SK-N-SH (cell line): ENCODE measurements around the gene BOD1. TPM values are rescaled to one million over a fixed set of nuclear protein-coding genes. Genes with fewer than 3 reads are reported as not detected.

ENCODE experiments used
- CTCF ChIA-PET: fragments of 300-600, 350-600 bp; formaldehyde crosslinking; extraction: SDS; loops from one replicate; lab custom pipeline; 2021; lab: Yijun Ruan, JAX
- POLR2A ChIA-PET: fragments of 350-600 bp; sonication (Branson Sonifier 250); formaldehyde crosslinking; extraction: SDS; loops from one replicate; lab custom pipeline; 2020; ENCODE audit warnings: antibody characterized with exemption, inconsistent platforms; lab: Yijun Ruan, JAX
- DNase-seq: peaks from one replicate; pipeline ENCODE4 v3.0.0; 2012
- H2AFZ ChIP-seq: fragments of 200-600 bp; sonication (generic); 2 replicates; pipeline ENCODE4 v1.8.1; 2016; ENCODE audit warnings: antibody characterized with exemption, mild to moderate bottlenecking, low read depth
- H3F3A ChIP-seq: fragments of 200-600 bp; sonication (generic); replicated peaks from 2 replicates; pipeline ENCODE3; 2016; ENCODE audit warnings: antibody characterized with exemption, mild to moderate bottlenecking; ENCODE audit not compliant: insufficient read depth
- H3K27ac ChIP-seq, 2 experiments: fragments of 200-500 bp in 1 of 2; fragments of 200-600 bp in 1 of 2; sonication (Bioruptor generic) in 1 of 2; sonication (generic), shearing (Covaris generic) in 1 of 2; 2 replicates each; pipeline versions ENCODE4 v1.5.1 to v1.6.1; 2014 to 2016; ENCODE audit warnings: low read depth in 2 of 2, inconsistent platforms in 1 of 2, low read length in 1 of 2, mild to moderate bottlenecking in 1 of 2, mixed read lengths in 1 of 2
- H3K27me3 ChIP-seq: fragments of 200-600 bp; sonication (generic), shearing (Covaris generic); 2 replicates; pipeline ENCODE4 v1.6.1; 2016; ENCODE audit warnings: mixed run types; ENCODE audit not compliant: insufficient read depth
- H3K36me3 ChIP-seq, 2 experiments: fragments of 200-500 bp in 1 of 2; fragments of 200-600 bp in 1 of 2; sonication (Bioruptor generic) in 1 of 2; sonication (generic) in 1 of 2; replicated peaks in 1 of 2; 2 replicates each; pipeline versions ENCODE3 to v1.5.1; 2014 to 2016; ENCODE audit warnings: low read length in 1 of 2, mild to moderate bottlenecking in 1 of 2; ENCODE audit not compliant: insufficient read depth in 2 of 2, control insufficient read depth in 1 of 2
- H3K4me1 ChIP-seq, 2 experiments: fragments of 200-500 bp in 1 of 2; fragments of 200-600 bp in 1 of 2; sonication (Bioruptor generic) in 1 of 2; sonication (generic), shearing (Covaris generic) in 1 of 2; 2 replicates each; pipeline versions ENCODE4 v1.5.1 to v1.6.1; 2014 to 2016; ENCODE audit warnings: low read depth in 1 of 2, low read length in 1 of 2, mixed run types in 1 of 2; ENCODE audit not compliant: insufficient read depth in 2 of 2, control insufficient read depth in 1 of 2
- H3K4me2 ChIP-seq: fragments of 200-600 bp; sonication (generic), shearing (Covaris generic); 2 replicates; pipeline ENCODE4 v1.6.1; 2017; ENCODE audit warnings: mixed run types
- H3K4me3 ChIP-seq, 2 experiments: fragments of 200-500 bp in 1 of 2; fragments of 200-600 bp in 1 of 2; sonication (Bioruptor generic) in 1 of 2; sonication (generic), shearing (Covaris generic) in 1 of 2; 2 replicates each; pipeline versions ENCODE4 v1.5.1 to v1.8.1; 2014 to 2016; ENCODE audit warnings: low read depth in 2 of 2, inconsistent platforms in 1 of 2, low read length in 1 of 2, mild to moderate bottlenecking in 1 of 2, mixed read lengths in 1 of 2, moderate library complexity in 1 of 2
- H3K79me2 ChIP-seq: fragments of 200-600 bp; sonication (generic); 2 replicates; pipeline ENCODE4 v1.8.1; 2017; ENCODE audit warnings: mild to moderate bottlenecking; ENCODE audit not compliant: insufficient read depth
- H3K9ac ChIP-seq: fragments of 200-600 bp; sonication (generic); 2 replicates; pipeline ENCODE4 v1.6.1; 2017; ENCODE audit warnings: mixed run types
- H3K9me2 ChIP-seq: fragments of 200-600 bp; sonication (generic); 2 replicates; pipeline ENCODE4 v1.6.1; 2017; ENCODE audit warnings: mixed run types
- H3K9me3 ChIP-seq: fragments of 200-600 bp; sonication (generic); 2 replicates; pipeline ENCODE4 v1.6.1; 2017; ENCODE audit warnings: mixed run types, mild to moderate bottlenecking, moderate library complexity
- H4K20me1 ChIP-seq: fragments of 200-600 bp; sonication (generic); 2 replicates; pipeline ENCODE4 v1.6.1; 2017; ENCODE audit warnings: mild to moderate bottlenecking, mixed run types; ENCODE audit not compliant: insufficient read depth
- ELF1 ChIP-seq: IDR thresholded peaks from 2 replicates; pipeline ENCODE4 v1.4.0; 2012
- EZH2phosphoT487 ChIP-seq: fragments of 200-600 bp; sonication (generic); IDR thresholded peaks from 2 replicates; pipeline ENCODE4 v1.6.1; 2017; ENCODE audit warnings: low read depth, mixed run types, mild to moderate bottlenecking, antibody characterized with exemption, moderate library complexity, borderline replicate concordance
- FOXJ3 ChIP-seq: sonication (generic); formaldehyde crosslinking; IDR thresholded peaks from 2 replicates; pipeline ENCODE4 v1.5.1; 2020; ENCODE audit warnings: mild to moderate bottlenecking, missing genetic modification reagents
- IRF3 ChIP-seq: fragments of 150-350 bp; IDR thresholded peaks from 2 replicates; pipeline ENCODE4 v1.6.1; 2016; ENCODE audit warnings: mild to moderate bottlenecking, low read depth, low read length
- JUND ChIP-seq: IDR thresholded peaks from 2 replicates; pipeline ENCODE4 v1.4.0; 2012
- MAX ChIP-seq: IDR thresholded peaks from 2 replicates; pipeline ENCODE4 v1.4.0; 2012; ENCODE audit warnings: low read depth
- MXI1 ChIP-seq: IDR thresholded peaks from 2 replicates; pipeline ENCODE4 v1.6.1; 2012; ENCODE audit warnings: mild to moderate bottlenecking, low read depth, low read length, improper control_type of control experiment
- NRF1 ChIP-seq: IDR thresholded peaks from 2 replicates; pipeline ENCODE4 v1.6.1; 2012; ENCODE audit warnings: low read depth, mild to moderate bottlenecking, low read length
- SMC3 ChIP-seq: IDR thresholded peaks from 2 replicates; pipeline ENCODE4 v1.6.1; 2012; ENCODE audit warnings: low read depth, low read length, improper control_type of control experiment
- TCF12 ChIP-seq: IDR thresholded peaks from 2 replicates; pipeline ENCODE4 v1.4.0; 2012
- TEAD4 ChIP-seq: IDR thresholded peaks from 2 replicates; pipeline ENCODE4 v1.4.0; 2012; ENCODE audit warnings: mild to moderate bottlenecking, borderline replicate concordance; ENCODE audit not compliant: insufficient read depth
- WGBS: methylation state at CpG from one replicate; pipeline ENCODE4 v1.1.6; 2017; ENCODE audit warnings: low lambda C conversion rate; 5-methylcytosine and 5-hydroxymethylcytosine counted together
- polyA plus RNA-seq, 3 experiments: library from polyadenylated mRNA; depleted of rRNA; stranded (reverse); fragments of >200 nt; gene quantifications; 2 replicates each; pipeline ENCODE4 v1.2.3, GENCODE V29; 2012

The BOD1 gene
- polyA plus RNA-seq, 1 of the 3 experiments (the other 2 are of a cell fraction) = 45.3 TPM

- 45% methylated on average over 4 of the region's 6 CpGs for WGBS
- Histone ChIP-seq H3K79me2 (no peaks in the 10 kb centered on the region), H3K4me2 (no peak overlapping the region), H3K27ac (no peak overlapping the region), H3K36me3 (no peaks in the 10 kb centered on the region), H3K9me2 (no peaks in the 10 kb centered on the region), H2AFZ (no peak overlapping the region), H3F3A (no peaks in the 10 kb centered on the region), H3K9ac (no peak overlapping the region), H3K27me3 (no peaks in the 10 kb centered on the region), H3K4me1 (peaks cover 0 to 3% of the 10 kb centered on the region in 2 experiments; a peak in 1 of 4 replicates), H3K4me3 (no peak overlapping the region), H4K20me1 (no peaks in the 10 kb centered on the region), H3K9me3 (no peaks in the 10 kb centered on the region)
- TF ChIP-seq MXI1 = no peak
- no peak for DNase-seq
- ChIA-PET POLR2A (no interaction called here), CTCF (interaction anchor here (1.1 kb wide), 1 partner anchor 46 kb away, joined by 3 read pairs; no protein-coding TSS in a partner anchor)
Observed at GRCh38 chr5:173659423-173659822, 43.0 kb upstream of the BOD1 start.

GRCh38 chr5:173657741-173658356 is 41.4 kb upstream of the BOD1 start:
- POLR2A ChIA-PET = no interaction called here

More at GRCh38 chr5:173657741-173658356, 41.4 kb upstream of the BOD1 start:
- Histone ChIP-seq H3K9me3 (no peaks in the 10 kb centered on the region), H3K27ac (no peak overlapping the region), H3K27me3 (no peaks in the 10 kb centered on the region), H3K9me2 (no peaks in the 10 kb centered on the region), H3K4me2 (no peak overlapping the region), H3K36me3 (no peaks in the 10 kb centered on the region), H3K9ac (no peak overlapping the region), H4K20me1 (no peaks in the 10 kb centered on the region), H3K4me3 (no peak overlapping the region), H2AFZ (no peak overlapping the region), H3F3A (no peaks in the 10 kb centered on the region), H3K4me1 (peaks cover 0 to 3% of the 10 kb centered on the region in 2 experiments; a peak in 1 of 4 replicates), H3K79me2 (no peaks in the 10 kb centered on the region)
- TF ChIP-seq TEAD4 = no peak
- no peak for TF ChIP-seq NRF1
- no peak for TF ChIP-seq MAX
- no peak for TF ChIP-seq FOXJ3 (CRISPR knock-in tag)
- no peak for TF ChIP-seq MXI1
- no peak for TF ChIP-seq SMC3
- TF ChIP-seq JUND = no peak
- TF ChIP-seq TCF12 = no peak
- no peak for TF ChIP-seq ELF1
- TF ChIP-seq IRF3 = no peak
- no peak for TF ChIP-seq EZH2phosphoT487
- CTCF ChIA-PET = no interaction called here
- WGBS = 53% methylated on average over 14 of the region's 14 CpGs
- DNase-seq = no peak
